Measurements from ENCODE around the gene AGBL1.
"Not testable (repeated sequence)": the region's sequence is repeated elsewhere in the genome, so short reads cannot be mapped to it uniquely, and the experiment has no call there.

Gene AGBL1

GRCh38 chr15:87032295-87032694 lies 952.6 kb downstream of the AGBL1 start:
- DNase-seq, result no peak

GRCh38 chr15:87033056-87033455 lies 953.4 kb downstream of the AGBL1 start:
- DNase-seq, result no peak

- no peak for DNase-seq
Observed at GRCh38 chr15:87034886-87035285, 955.2 kb downstream of the AGBL1 start.

- DNase-seq, result no peak
Observed at GRCh38 chr15:87038404-87038803, 958.7 kb downstream of the AGBL1 start.

- not testable (repeated sequence) for DNase-seq
Observed at GRCh38 chr15:87042619-87043018, 962.9 kb downstream of the AGBL1 start.

GRCh38 chr15:87045746-87046145 lies 966.1 kb downstream of the AGBL1 start:
- DNase-seq, result no peak

- no peak for DNase-seq
Observed at GRCh38 chr15:87047203-87047965, 967.7 kb downstream of the AGBL1 start.

Measured in CD4-positive, alpha-beta T cell treated with Interleukin-21 for 1 hour (primary cell).